Suprapubic skin (tissue), 4 donors: ENCODE results near the gene KCNH5. TPM values are rescaled to one million over a fixed set of nuclear protein-coding genes. Genes with fewer than 3 reads are reported as not detected.
"Not testable (repeated sequence)": the region's sequence is repeated elsewhere in the genome, so short reads cannot be mapped to it uniquely, and the experiment has no call there.

Experiments
- DNase-seq, 2 donors: peaks; one replicate each; pipeline ENCODE4 v3.0.0-alpha.2; 2019; ENCODE audit warnings: low spot score in 2 of 2
- H3K27ac ChIP-seq: fragments of 200-600 bp; sonication (generic); one replicate; pipeline ENCODE4 v1.5.1; 2019
- H3K27me3 ChIP-seq: fragments of 200-600 bp; sonication (generic); one replicate; pipeline ENCODE4 v1.5.1; 2019
- H3K36me3 ChIP-seq: fragments of 200-600 bp; sonication (generic); one replicate; pipeline ENCODE4 v1.5.1; 2019
- H3K4me1 ChIP-seq: fragments of 200-600 bp; sonication (generic); one replicate; pipeline ENCODE4 v1.5.1; 2019
- H3K4me3 ChIP-seq: fragments of 200-600 bp; sonication (generic); one replicate; pipeline ENCODE4 v1.5.1; 2019; ENCODE audit warnings: mild to moderate bottlenecking
- H3K9me3 ChIP-seq: fragments of 200-600 bp; sonication (generic); one replicate; pipeline ENCODE4 v1.5.1; 2019
- EP300 ChIP-seq: sonication (generic); formaldehyde crosslinking; IDR thresholded peaks from one replicate; pipeline ENCODE4 v1.6.1; 2017; ENCODE audit warnings: antibody characterized with exemption
- POLR2A ChIP-seq, 2 donors: fragments of 450-650 bp; IDR thresholded peaks; one replicate each; pipeline ENCODE4 v1.6.1; 2017; ENCODE audit warnings: antibody characterized with exemption in 2 of 2, mild to moderate bottlenecking in 2 of 2, moderate library complexity in 2 of 2
- POLR2AphosphoS5 ChIP-seq, 3 donors: sonication (generic); formaldehyde crosslinking; IDR thresholded peaks; one replicate each; pipeline ENCODE4 v1.6.1; 2017; ENCODE audit warnings: antibody characterized with exemption in 3 of 3
- WGBS: methylation state at CpG from one replicate; pipeline ENCODE4 v1.1.5; 2018; 5-methylcytosine and 5-hydroxymethylcytosine counted together
- total RNA-seq, 4 donors: library from RNA; depleted of rRNA; stranded (reverse); fragments of >200 nt; gene quantifications; one replicate each; pipeline ENCODE4 v1.1.0, GENCODE V29; 2016
- TF ChIP-seq, protein P1 (sequence below), 2 donors: fragments of 200-600 bp in 1 of 2; fragments of 450-650 bp in 1 of 2; sonication (generic) in 1 of 2; IDR thresholded peaks; one replicate each; pipeline ENCODE4 v1.5.1; 2016 to 2019; ENCODE audit warnings: antibody characterized with exemption in 2 of 2, mild to moderate bottlenecking in 1 of 2, moderate library complexity in 1 of 2

Gene KCNH5
- total RNA-seq, 4 donors from 2014 or later = 0.31 to 0.79 TPM; not detected in 2

DNA sequence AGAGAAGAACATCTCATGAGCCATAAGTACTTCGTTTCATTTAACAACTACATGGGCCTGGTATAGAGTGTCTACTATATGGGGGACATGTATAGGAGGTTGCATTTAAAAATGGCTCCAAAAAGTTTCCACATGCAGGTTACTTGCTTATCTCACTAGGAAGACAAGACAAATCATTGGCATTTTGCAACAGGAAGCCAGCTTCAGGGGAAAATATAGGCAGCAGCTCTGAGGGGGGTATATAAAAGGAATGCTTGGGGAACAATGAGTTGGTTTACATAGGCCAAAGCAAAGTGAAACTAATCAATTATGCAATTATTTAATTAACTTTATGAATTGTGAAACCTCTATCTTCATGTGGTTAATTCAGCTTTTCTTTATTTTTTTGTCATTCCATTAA lies 225.3 kb downstream of the KCNH5 start:
- no peak for DNase-seq
- TF ChIP-seq EP300 (no peak), POLR2AphosphoS5 (IDR thresholded peaks at IDR 0.05) (no peak), POLR2A (IDR thresholded peaks at IDR 0.05) (no peak)
- TF ChIP-seq, protein P1, sequence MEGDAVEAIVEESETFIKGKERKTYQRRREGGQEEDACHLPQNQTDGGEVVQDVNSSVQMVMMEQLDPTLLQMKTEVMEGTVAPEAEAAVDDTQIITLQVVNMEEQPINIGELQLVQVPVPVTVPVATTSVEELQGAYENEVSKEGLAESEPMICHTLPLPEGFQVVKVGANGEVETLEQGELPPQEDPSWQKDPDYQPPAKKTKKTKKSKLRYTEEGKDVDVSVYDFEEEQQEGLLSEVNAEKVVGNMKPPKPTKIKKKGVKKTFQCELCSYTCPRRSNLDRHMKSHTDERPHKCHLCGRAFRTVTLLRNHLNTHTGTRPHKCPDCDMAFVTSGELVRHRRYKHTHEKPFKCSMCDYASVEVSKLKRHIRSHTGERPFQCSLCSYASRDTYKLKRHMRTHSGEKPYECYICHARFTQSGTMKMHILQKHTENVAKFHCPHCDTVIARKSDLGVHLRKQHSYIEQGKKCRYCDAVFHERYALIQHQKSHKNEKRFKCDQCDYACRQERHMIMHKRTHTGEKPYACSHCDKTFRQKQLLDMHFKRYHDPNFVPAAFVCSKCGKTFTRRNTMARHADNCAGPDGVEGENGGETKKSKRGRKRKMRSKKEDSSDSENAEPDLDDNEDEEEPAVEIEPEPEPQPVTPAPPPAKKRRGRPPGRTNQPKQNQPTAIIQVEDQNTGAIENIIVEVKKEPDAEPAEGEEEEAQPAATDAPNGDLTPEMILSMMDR (IDR thresholded peaks at IDR 0.05) = no peak
- Histone ChIP-seq H3K4me3 (no peak overlapping the region), H3K36me3 (no peaks in the 10 kb centered on the region), H3K27ac (no peak overlapping the region), H3K27me3 (no peaks in the 10 kb centered on the region), H3K9me3 (no peaks in the 10 kb centered on the region), H3K4me1 (no peaks in the 10 kb centered on the region)
- 94% methylated on average over 1 of the region's 1 CpG for WGBS

DNA sequence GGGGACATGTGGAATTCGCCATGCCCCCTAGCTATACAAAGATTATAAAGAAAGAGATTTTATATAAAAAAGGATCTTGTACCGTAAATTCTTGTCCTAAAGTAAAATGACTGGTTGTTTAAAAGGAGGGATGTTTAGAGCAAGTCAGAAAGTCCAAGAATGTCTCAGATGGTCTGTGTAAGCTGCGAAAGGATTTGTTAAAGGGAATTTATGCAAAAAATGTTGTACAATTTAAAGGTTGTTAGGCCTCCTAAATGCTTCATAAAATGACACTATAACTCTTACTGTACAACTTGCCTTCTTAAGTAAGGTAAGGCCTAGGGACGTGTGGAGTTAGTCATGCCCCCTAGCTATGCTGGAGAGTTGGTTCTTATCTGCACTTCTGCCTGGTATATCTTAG lies 237.6 kb downstream of the KCNH5 start:
- Histone ChIP-seq H3K27me3 (no peaks in the 10 kb centered on the region), H3K4me1 (no peaks in the 10 kb centered on the region), H3K9me3 (no peaks in the 10 kb centered on the region), H3K36me3 (no peaks in the 10 kb centered on the region), H3K27ac (no peak overlapping the region), H3K4me3 (no peak overlapping the region)
- TF ChIP-seq POLR2A (IDR thresholded peaks at IDR 0.05) (no peak), POLR2AphosphoS5 (IDR thresholded peaks at IDR 0.05) (no peak), EP300 (no peak)
- TF ChIP-seq, protein P1 (IDR thresholded peaks at IDR 0.05) = no peak
- DNase-seq = no peak
- WGBS = 77% methylated on average over 4 of the region's 4 CpGs

DNA sequence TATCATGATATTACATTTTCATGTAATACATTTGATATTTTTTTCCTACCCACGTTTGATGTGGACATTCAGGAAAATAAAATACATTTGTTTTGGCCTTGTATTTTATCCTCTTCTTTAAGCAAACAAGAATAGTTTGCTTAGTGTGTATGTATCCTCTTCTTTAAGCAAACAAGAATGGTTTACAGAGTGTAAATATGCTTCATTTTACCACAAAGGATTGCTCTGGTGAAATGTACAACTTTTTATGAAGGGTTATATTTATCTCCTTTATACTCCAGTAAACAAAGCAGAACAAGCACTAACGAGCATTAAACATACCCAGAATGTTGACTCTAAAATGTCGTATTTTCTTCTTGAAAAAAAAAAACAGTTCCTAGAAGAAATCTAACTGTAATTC lies 244.7 kb downstream of the KCNH5 start:
- no peak overlapping the region for H3K4me3 ChIP-seq
- no peaks in the 10 kb centered on the region for H3K4me1 ChIP-seq
- no peak for DNase-seq
- WGBS = 57% methylated on average over 3 of the region's 3 CpGs
- no peaks in the 10 kb centered on the region for H3K36me3 ChIP-seq
- H3K27ac ChIP-seq = no peak overlapping the region
- no peaks in the 10 kb centered on the region for H3K27me3 ChIP-seq
- H3K9me3 ChIP-seq = no peaks in the 10 kb centered on the region
- TF ChIP-seq EP300 (no peak), POLR2AphosphoS5 (IDR thresholded peaks at IDR 0.05) (no peak), POLR2A (IDR thresholded peaks at IDR 0.05) (no peak)
- TF ChIP-seq, protein P1 (IDR thresholded peaks at IDR 0.05) = no peak

DNA sequence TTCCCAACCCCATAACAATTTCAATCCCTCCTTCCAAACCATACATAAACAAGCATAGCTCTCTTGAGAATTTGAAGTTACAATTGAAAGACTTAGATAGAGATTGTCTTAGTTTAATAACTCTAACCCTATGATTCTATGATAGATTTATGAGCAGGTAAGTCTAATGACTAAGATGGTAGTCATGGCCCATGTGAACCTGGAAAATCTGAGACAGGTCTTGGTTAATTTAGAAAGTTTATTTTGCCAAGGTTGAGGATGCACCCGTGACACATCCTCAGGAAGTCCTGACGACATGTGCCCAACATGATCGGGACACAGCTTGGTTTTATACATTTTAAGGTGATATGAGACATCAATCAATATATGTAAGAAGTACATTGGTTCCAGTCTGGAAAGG lies 248.8 kb downstream of the KCNH5 start:
- no peak for DNase-seq
- H3K4me1 ChIP-seq = no peaks in the 10 kb centered on the region
- 87% methylated on average over 3 of the region's 3 CpGs for WGBS

DNA sequence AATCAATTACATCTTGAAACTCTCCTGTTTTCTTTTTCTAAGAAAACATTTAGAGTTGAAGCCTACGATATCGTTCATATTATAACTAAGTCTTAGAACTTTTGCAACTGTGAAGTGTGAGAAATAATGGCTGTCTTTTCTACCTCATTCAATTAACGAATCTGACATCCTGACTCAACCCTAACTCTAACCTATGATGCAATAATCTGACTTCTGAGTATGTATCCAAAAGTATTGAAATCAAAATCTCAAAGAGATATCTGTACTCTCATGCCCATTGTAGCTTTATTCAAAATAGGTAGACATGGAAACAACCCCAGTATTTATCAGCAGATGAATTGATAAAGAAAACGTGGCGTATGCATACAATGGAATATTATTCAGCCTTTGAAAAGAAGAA lies 252.7 kb downstream of the KCNH5 start:
- Histone ChIP-seq H3K27me3 (no peaks in the 10 kb centered on the region), H3K36me3 (no peaks in the 10 kb centered on the region), H3K4me1 (no peaks in the 10 kb centered on the region), H3K27ac (no peak overlapping the region), H3K4me3 (no peak overlapping the region), H3K9me3 (peaks cover 3% of the 10 kb centered on the region)
- TF ChIP-seq EP300 = no peak
- TF ChIP-seq, protein P1 (IDR thresholded peaks at IDR 0.05) = no peak
- TF ChIP-seq POLR2A (IDR thresholded peaks at IDR 0.05) = no peak
- no peak for TF ChIP-seq POLR2AphosphoS5 (IDR thresholded peaks at IDR 0.05)
- no peak for DNase-seq
- WGBS = 83% methylated on average over 5 of the region's 5 CpGs

More for the DNA sequence above, 248.8 kb downstream of the KCNH5 start:
- Histone ChIP-seq H3K9me3 (no peaks in the 10 kb centered on the region), H3K36me3 (no peaks in the 10 kb centered on the region), H3K27me3 (no peaks in the 10 kb centered on the region), H3K4me3 (no peak overlapping the region), H3K27ac (no peak overlapping the region)
- TF ChIP-seq POLR2AphosphoS5 (IDR thresholded peaks at IDR 0.05) (no peak), POLR2A (IDR thresholded peaks at IDR 0.05) (no peak), EP300 (no peak)
- TF ChIP-seq, protein P1 (IDR thresholded peaks at IDR 0.05) = no peak

DNA sequence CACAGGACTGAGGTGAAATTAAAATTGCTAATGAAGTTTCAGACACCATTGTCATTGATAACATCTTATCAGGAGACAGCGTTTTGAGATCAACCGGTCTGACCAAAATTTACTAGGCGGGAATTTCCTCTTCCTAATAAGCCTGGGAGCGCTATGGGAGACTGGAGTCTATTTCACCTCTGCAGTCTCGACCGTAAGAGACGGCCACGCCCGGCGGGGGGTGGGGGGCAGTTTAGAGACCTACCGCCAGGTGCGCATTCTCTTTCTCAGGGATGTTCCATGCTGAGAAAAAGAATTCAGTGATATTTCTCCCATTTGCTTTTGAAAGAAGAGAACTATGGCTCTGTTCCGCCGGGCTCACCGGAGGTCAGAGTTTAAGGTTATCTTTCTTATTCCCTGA lies 263.9 kb downstream of the KCNH5 start:
- DNase-seq, H3K4me1 ChIP-seq, H3K27ac ChIP-seq, H3K9me3 ChIP-seq, H3K4me3 ChIP-seq, H3K36me3 ChIP-seq, H3K27me3 ChIP-seq: not testable (repeated sequence)
- 75% methylated on average over 15 of the region's 15 CpGs for WGBS
